ENCODE results near the gene LCN9. TPM values are rescaled to one million over a fixed set of nuclear protein-coding genes. Genes with fewer than 3 reads are reported as not detected.

LCN9 gene
- total RNA-seq, 1 donor from 2014 or later, result not detected

DNA sequence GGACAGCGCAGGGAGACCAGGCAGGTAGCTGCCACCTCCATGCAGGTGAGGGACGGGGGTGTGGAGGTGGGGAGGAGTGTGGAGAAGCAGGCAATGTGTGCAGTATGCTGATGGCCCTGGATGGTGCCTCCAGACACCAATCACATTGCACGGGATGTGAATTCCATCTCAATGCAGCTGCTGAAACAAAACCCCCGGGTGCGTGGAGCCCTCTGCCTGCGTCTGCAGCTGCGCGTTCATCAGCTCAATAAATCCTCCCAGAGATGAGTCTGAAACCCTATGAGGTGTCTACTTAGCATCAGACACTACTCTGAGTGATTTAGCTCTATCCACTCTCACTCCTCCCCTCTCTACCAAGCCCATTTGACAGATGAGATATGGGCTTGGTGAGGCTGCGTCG lies 25.9 kb downstream of the LCN9 start:
- Histone ChIP-seq H3K4me1 (no peaks in the 10 kb centered on the region), H3K27me3 (no peaks in the 10 kb centered on the region), H3K9me3 (no peaks in the 10 kb centered on the region), H3K27ac (no peak overlapping the region), H3K4me3 (no peak overlapping the region), H3K36me3 (no peaks in the 10 kb centered on the region)
- intact Hi-C loops (cut with DNase I), result no loop called here
- TF ChIP-seq POLR2A (IDR thresholded peaks at IDR 0.05) (no peak), POLR2AphosphoS5 (IDR thresholded peaks at IDR 0.05; ENCODE audit: insufficient read depth in 1 of 2, low read depth in 1 of 2) (no peak)
- TF ChIP-seq, protein P1, sequence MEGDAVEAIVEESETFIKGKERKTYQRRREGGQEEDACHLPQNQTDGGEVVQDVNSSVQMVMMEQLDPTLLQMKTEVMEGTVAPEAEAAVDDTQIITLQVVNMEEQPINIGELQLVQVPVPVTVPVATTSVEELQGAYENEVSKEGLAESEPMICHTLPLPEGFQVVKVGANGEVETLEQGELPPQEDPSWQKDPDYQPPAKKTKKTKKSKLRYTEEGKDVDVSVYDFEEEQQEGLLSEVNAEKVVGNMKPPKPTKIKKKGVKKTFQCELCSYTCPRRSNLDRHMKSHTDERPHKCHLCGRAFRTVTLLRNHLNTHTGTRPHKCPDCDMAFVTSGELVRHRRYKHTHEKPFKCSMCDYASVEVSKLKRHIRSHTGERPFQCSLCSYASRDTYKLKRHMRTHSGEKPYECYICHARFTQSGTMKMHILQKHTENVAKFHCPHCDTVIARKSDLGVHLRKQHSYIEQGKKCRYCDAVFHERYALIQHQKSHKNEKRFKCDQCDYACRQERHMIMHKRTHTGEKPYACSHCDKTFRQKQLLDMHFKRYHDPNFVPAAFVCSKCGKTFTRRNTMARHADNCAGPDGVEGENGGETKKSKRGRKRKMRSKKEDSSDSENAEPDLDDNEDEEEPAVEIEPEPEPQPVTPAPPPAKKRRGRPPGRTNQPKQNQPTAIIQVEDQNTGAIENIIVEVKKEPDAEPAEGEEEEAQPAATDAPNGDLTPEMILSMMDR (IDR thresholded peaks at IDR 0.05), result no peak
- no peak for DNase-seq (ENCODE audit: extremely low spot score in 2 of 2)

DNA sequence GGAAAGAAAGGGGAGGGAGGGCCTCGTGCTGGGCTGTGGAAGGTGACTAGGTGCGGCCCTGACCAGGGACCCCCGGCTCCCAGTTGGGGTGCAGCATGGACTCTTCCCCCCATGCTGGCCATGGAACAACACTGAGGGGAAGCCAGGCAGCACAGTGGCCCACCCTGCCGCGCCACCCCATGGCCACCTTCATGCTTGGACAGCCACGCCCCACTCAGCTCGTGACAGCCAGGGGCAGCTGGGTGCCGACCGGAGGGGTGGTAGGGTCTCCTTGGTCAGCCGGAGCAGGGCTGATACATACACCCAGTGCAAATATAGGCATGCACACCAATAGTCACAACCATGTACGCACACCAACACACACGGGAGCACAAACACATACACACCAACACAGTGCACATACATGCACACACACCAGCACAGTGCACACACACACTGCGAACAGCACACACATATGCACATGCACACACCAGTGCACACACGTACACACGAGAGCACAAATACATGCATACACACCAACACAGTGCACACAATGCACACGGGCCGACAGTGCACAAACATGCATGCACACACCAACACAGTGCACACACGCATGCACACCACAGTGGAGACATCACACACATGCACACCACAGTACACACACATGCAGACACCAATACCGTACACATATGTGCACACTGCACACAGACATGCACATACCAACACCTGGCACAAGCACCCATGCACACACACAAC lies 27.9 kb downstream of the LCN9 start:
- Histone ChIP-seq H3K4me1 (no peaks in the 10 kb centered on the region), H3K27me3 (no peaks in the 10 kb centered on the region), H3K27ac (no peak overlapping the region), H3K36me3 (no peaks in the 10 kb centered on the region), H3K4me3 (no peak overlapping the region), H3K9me3 (no peaks in the 10 kb centered on the region)
- no peak for DNase-seq (ENCODE audit: extremely low spot score in 2 of 2)
- TF ChIP-seq, protein P1 (IDR thresholded peaks at IDR 0.05), result no peak
- no peak for TF ChIP-seq POLR2AphosphoS5 (IDR thresholded peaks at IDR 0.05; ENCODE audit: insufficient read depth in 1 of 2, low read depth in 1 of 2)
- no peak for TF ChIP-seq POLR2A (IDR thresholded peaks at IDR 0.05)
- intact Hi-C loops (cut with DNase I), result no loop called here

DNA sequence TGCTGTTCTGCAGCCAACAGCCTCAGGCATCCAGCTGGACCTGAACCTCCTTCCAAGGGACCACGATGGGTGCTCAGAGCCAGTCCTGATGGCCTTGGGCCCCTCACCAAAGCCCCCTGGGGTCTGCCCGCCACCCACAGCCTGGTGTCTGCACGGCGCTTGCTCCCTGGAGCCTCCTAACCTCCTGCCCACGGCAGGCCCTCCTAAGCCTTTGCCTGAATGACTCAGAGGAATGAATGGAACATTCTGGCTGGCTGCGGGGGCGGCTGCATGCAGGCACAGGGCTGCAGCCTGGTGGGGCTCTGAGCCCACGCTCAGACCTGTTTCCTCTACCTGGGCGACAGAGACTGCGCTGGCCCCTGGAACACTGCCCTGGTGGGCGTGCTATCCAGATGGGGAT lies 29.3 kb downstream of the LCN9 start:
- no peaks in the 10 kb centered on the region for H3K27me3 ChIP-seq
- intact Hi-C loops (cut with DNase I), result no loop called here
- no peaks in the 10 kb centered on the region for H3K9me3 ChIP-seq
- no peak for DNase-seq (ENCODE audit: extremely low spot score in 2 of 2)
- no peaks in the 10 kb centered on the region for H3K36me3 ChIP-seq
- TF ChIP-seq POLR2A (IDR thresholded peaks at IDR 0.05), result no peak
- TF ChIP-seq POLR2AphosphoS5 (IDR thresholded peaks at IDR 0.05; ENCODE audit: insufficient read depth in 1 of 2, low read depth in 1 of 2), result no peak
- TF ChIP-seq, protein P1 (IDR thresholded peaks at IDR 0.05), result no peak
- no peak overlapping the region for H3K4me3 ChIP-seq
- H3K4me1 ChIP-seq, result no peaks in the 10 kb centered on the region
- H3K27ac ChIP-seq, result no peak overlapping the region

DNA sequence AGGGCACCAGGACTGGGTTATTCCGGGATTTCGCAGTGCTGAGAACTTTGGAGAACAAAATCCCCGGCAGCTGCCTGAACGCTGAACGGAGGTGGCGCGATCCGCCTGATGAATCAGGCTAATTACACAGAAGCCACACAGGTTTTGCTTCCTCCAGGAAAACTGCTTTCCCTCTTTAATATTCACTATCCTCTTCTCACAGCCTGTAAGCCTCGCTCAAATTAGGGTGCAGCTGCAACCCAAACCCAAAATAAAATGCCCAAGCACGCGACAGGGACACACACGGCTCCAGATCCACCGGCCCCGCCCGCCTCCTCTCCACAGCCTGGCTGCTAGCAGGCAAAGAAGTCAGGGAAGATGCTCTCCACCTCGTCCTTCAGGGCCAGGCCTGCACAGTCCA lies 30.2 kb downstream of the LCN9 start:
- intact Hi-C loops (cut with DNase I), result no loop called here
- no peak overlapping the region for H3K4me3 ChIP-seq
- TF ChIP-seq POLR2AphosphoS5 (IDR thresholded peaks at IDR 0.05; ENCODE audit: insufficient read depth in 1 of 2, low read depth in 1 of 2), result no peak
- TF ChIP-seq POLR2A (IDR thresholded peaks at IDR 0.05), result no peak
- TF ChIP-seq, protein P1 (IDR thresholded peaks at IDR 0.05), result no peak
- H3K27me3 ChIP-seq, result no peaks in the 10 kb centered on the region
- no peaks in the 10 kb centered on the region for H3K36me3 ChIP-seq
- no peaks in the 10 kb centered on the region for H3K4me1 ChIP-seq
- H3K27ac ChIP-seq, result no peak overlapping the region
- no peaks in the 10 kb centered on the region for H3K9me3 ChIP-seq
- no peak for DNase-seq (ENCODE audit: extremely low spot score in 2 of 2)

DNA sequence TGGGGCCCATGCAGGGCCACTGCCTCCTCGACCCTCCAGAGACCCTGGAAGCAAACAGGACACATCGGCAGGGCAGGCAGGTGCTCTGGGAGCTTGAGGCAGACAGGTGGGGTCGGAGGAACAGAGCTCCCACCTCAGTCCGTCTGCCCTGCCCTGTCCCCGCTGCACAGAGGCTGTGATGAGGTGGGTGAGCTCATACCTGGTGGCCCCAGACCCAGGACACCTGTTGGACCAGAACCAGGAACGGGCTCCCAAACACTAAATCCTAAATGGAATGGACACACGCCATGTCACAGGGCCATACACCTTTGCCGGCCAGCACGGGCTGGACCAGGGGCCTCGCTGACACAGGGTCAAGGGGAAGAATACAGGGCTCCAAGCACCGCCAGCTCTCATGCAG lies 30.7 kb downstream of the LCN9 start:
- intact Hi-C loops (cut with DNase I), result no loop called here
- Histone ChIP-seq H3K27ac (no peak overlapping the region), H3K9me3 (no peaks in the 10 kb centered on the region), H3K4me3 (no peak overlapping the region), H3K4me1 (no peaks in the 10 kb centered on the region), H3K36me3 (no peaks in the 10 kb centered on the region), H3K27me3 (no peaks in the 10 kb centered on the region)
- TF ChIP-seq POLR2A (IDR thresholded peaks at IDR 0.05) (no peak), POLR2AphosphoS5 (IDR thresholded peaks at IDR 0.05; ENCODE audit: insufficient read depth in 1 of 2, low read depth in 1 of 2) (no peak)
- TF ChIP-seq, protein P1 (IDR thresholded peaks at IDR 0.05), result no peak
- DNase-seq (ENCODE audit: extremely low spot score in 2 of 2), result no peak

Measured in vagina (tissue), 2 donors.